Lower leg skin (tissue), 4 donors: ENCODE measurements around the gene SCUBE3. TPM values are rescaled to one million over a fixed set of nuclear protein-coding genes. Genes with fewer than 3 reads are reported as not detected.

Source experiments
- DNase-seq, 2 donors: peaks; one replicate each; pipeline ENCODE4 v3.0.0-alpha.2; 2019; ENCODE audit warnings: low spot score in 2 of 2
- H3K4me3 ChIP-seq: fragments of 200-600 bp; sonication (generic); 2 replicates; pipeline ENCODE4 v1.5.1; 2017; ENCODE audit warnings: mild to moderate bottlenecking, low read depth; ENCODE audit not compliant: poor library complexity, severe bottlenecking
- POLR2A ChIP-seq, 2 donors: fragments of 450-650 bp; IDR thresholded peaks; one replicate each; pipeline ENCODE4 v1.6.1; 2016 to 2017; ENCODE audit warnings: antibody characterized with exemption in 2 of 2, mild to moderate bottlenecking in 1 of 2, moderate library complexity in 1 of 2
- WGBS, 2 donors: methylation state at CpG; one replicate each; pipeline ENCODE4 v1.1.5; 2018; 5-methylcytosine and 5-hydroxymethylcytosine counted together
- intact Hi-C: fragments of 100-400 bp; cut with DNase I; formaldehyde crosslinking; loops from one replicate; pipeline ENCODE4 v1.15.0; 2023; ENCODE audit warnings: low total_unique reads
- total RNA-seq, 4 donors: library from RNA; depleted of rRNA; stranded (reverse); fragments of >200 nt; gene quantifications; one replicate each; pipeline ENCODE4 v1.1.0, GENCODE V29; 2016
- TF ChIP-seq, protein P1 (sequence below), 3 donors: fragments of 450-650 bp; IDR thresholded peaks; one replicate each; pipeline ENCODE4 v1.5.1; 2016; ENCODE audit warnings: antibody characterized with exemption in 3 of 3, mild to moderate bottlenecking in 3 of 3, moderate library complexity in 2 of 3

Gene SCUBE3
- total RNA-seq, 4 donors from 2014 or later: 0.13 to 0.91 (median 0.39) TPM; not detected in 1

GRCh38 chr6:35203680-35204079, 10.1 kb upstream of the SCUBE3 start:
- TF ChIP-seq POLR2A (IDR thresholded peaks at IDR 0.05): no peak
- TF ChIP-seq, protein P1, sequence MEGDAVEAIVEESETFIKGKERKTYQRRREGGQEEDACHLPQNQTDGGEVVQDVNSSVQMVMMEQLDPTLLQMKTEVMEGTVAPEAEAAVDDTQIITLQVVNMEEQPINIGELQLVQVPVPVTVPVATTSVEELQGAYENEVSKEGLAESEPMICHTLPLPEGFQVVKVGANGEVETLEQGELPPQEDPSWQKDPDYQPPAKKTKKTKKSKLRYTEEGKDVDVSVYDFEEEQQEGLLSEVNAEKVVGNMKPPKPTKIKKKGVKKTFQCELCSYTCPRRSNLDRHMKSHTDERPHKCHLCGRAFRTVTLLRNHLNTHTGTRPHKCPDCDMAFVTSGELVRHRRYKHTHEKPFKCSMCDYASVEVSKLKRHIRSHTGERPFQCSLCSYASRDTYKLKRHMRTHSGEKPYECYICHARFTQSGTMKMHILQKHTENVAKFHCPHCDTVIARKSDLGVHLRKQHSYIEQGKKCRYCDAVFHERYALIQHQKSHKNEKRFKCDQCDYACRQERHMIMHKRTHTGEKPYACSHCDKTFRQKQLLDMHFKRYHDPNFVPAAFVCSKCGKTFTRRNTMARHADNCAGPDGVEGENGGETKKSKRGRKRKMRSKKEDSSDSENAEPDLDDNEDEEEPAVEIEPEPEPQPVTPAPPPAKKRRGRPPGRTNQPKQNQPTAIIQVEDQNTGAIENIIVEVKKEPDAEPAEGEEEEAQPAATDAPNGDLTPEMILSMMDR (IDR thresholded peaks at IDR 0.05): no peak
- DNase-seq: no peak
- intact Hi-C loops: no loop called here
- H3K4me3 ChIP-seq: no peak overlapping the region
- WGBS, 2 donors: 30 to 48% methylated on average over 2 of the region's 2 CpGs

GRCh38 chr6:35206346-35206745, 7.4 kb upstream of the SCUBE3 start:
- DNase-seq: no peak
- WGBS, 2 donors: 86 to 89% methylated on average over 1 of the region's 1 CpG
- intact Hi-C loops: no loop called here
- no peak overlapping the region for H3K4me3 ChIP-seq
- TF ChIP-seq, protein P1 (IDR thresholded peaks at IDR 0.05): no peak
- TF ChIP-seq POLR2A (IDR thresholded peaks at IDR 0.05): no peak

DNA sequence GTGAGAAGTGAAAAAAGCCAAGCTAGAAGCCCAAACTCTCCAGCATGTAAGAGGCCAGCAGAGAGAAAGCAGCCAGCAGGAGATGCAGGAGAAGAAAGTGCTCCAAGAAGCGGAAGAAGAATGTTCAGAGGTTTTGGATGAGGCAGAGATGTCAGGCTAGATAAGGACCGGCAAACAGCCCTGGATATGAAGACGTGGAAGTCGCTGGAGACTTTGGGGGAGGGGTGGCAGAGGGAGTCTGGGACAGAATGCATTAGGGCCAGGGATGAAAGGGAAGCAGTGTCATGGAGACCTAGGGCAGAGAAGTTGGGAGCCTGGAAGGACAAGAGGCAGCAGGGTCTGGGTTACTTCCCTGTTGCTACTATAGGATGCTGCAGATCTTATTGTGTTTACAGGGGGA, 5.3 kb upstream of the SCUBE3 start:
- 39% methylated on average over 4 of the region's 4 CpGs for WGBS, 2 donors
- TF ChIP-seq, protein P1 (IDR thresholded peaks at IDR 0.05): no peak
- no peak for TF ChIP-seq POLR2A (IDR thresholded peaks at IDR 0.05)
- no peak for DNase-seq
- intact Hi-C loops: no loop called here
- H3K4me3 ChIP-seq: no peak overlapping the region

- WGBS, 2 donors: 52 to 70% methylated on average over 1 of the region's 1 CpG
- H3K4me3 ChIP-seq: no peak overlapping the region
- no peak for TF ChIP-seq POLR2A (IDR thresholded peaks at IDR 0.05)
- TF ChIP-seq, protein P1 (IDR thresholded peaks at IDR 0.05): no peak
- no peak for DNase-seq
- intact Hi-C loops: no loop called here
Measured at GRCh38 chr6:35209081-35209480, 4.7 kb upstream of the SCUBE3 start.

DNA sequence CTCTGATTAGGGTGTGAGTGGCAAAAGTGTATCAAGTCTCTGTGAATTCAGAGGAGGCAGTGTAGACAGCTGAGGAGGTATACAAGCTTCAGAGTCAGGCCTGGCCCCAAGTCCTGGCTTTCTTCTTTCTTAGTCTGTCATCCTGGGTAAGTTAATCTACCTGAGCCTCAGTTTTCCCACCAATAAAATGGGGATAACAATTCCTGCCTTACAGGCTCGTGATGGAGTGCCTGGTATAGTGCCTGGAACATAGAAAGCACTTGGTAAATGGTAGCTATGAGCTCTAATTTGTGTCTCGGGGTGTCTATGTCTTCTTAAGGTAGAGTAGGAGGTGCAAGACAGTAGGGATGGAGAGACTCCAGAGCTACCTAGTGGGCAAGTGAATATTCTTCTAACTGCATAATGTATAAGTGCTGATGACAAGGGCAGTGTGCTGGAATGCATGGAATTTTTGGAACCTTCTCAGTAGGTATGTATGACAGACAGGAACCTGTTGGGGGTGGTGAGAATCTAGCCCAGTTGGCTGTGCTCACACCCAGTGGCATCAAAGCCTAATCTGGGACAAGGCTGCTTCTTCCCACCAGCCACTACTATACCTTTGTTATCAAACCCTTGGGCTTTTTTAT, 4.0 kb upstream of the SCUBE3 start:
- DNase-seq: no peak
- intact Hi-C loops: no loop called here
- TF ChIP-seq, protein P1 (IDR thresholded peaks at IDR 0.05): no peak
- no peak for TF ChIP-seq POLR2A (IDR thresholded peaks at IDR 0.05)
- H3K4me3 ChIP-seq: no peak overlapping the region
- WGBS, 2 donors: 81 to 85% methylated on average over 2 of the region's 2 CpGs

GRCh38 chr6:35213298-35213791, 411 bp upstream of the SCUBE3 start:
- peak overlapping the region; percentile 16 for H3K4me3 ChIP-seq
- WGBS, 2 donors: 11 to 12% methylated on average over 48 to 51 of the region's 51 CpGs
- intact Hi-C loops: no loop called here
- no peak for DNase-seq
- TF ChIP-seq, protein P1 (IDR thresholded peaks at IDR 0.05): no peak
- no peak for TF ChIP-seq POLR2A (IDR thresholded peaks at IDR 0.05)
